ENCODE measurements around the gene NT5M. TPM values are rescaled to one million over a fixed set of nuclear protein-coding genes. Genes with fewer than 3 reads are reported as not detected.

Gene NT5M
- total RNA-seq, 1 donor, result 5.5 TPM

GRCh38 chr17:17394494-17394893 lies 91.3 kb downstream of the NT5M start:
- no peak overlapping the region for H3K4me3 ChIP-seq (ENCODE audit: low read length)
- peaks cover 21% of the 10 kb centered on the region for H3K4me1 ChIP-seq (ENCODE audit: insufficient read depth, low read length)
- H3K9me3 ChIP-seq (ENCODE audit: low read depth, low read length), result no peaks in the 10 kb centered on the region

GRCh38 chr17:17395246-17395802 lies 92.2 kb downstream of the NT5M start:
- Histone ChIP-seq H3K4me1 (ENCODE audit: insufficient read depth, low read length) (peaks cover 21% of the 10 kb centered on the region), H3K27me3 (ENCODE audit: insufficient read depth, low read length) (no peaks in the 10 kb centered on the region), H3K4me3 (ENCODE audit: low read length) (no peak overlapping the region), H3K9me3 (ENCODE audit: low read depth, low read length) (no peaks in the 10 kb centered on the region)

More at GRCh38 chr17:17394494-17394893, 91.3 kb downstream of the NT5M start:
- H3K27me3 ChIP-seq (ENCODE audit: insufficient read depth, low read length), result no peaks in the 10 kb centered on the region

- no peaks in the 10 kb centered on the region for H3K9me3 ChIP-seq (ENCODE audit: low read depth, low read length)
- no peak overlapping the region for H3K4me3 ChIP-seq (ENCODE audit: low read length)
- peaks cover 21% of the 10 kb centered on the region for H3K4me1 ChIP-seq (ENCODE audit: insufficient read depth, low read length)
- no peaks in the 10 kb centered on the region for H3K27me3 ChIP-seq (ENCODE audit: insufficient read depth, low read length)
Observed at GRCh38 chr17:17395885-17396284, 92.7 kb downstream of the NT5M start.

Other genes starting within 250 kb of the NT5M start
- 4.7 TPM for gene PLD6, start 97.0 kb upstream of the NT5M start, total RNA-seq
- gene FLCN, start 66.2 kb upstream of the NT5M start, total RNA-seq, result 8.4 TPM
- gene COPS3, start 22.1 kb upstream of the NT5M start, total RNA-seq, result 99.7 TPM
- gene MED9, start 173.6 kb downstream of the NT5M start, total RNA-seq, result 27.0 TPM
- 1.6 TPM for gene RASD1, start 193.0 kb downstream of the NT5M start, total RNA-seq

Measured in mononuclear cell (primary cell).